CD8-positive, alpha-beta memory T cell (primary cell): Measurements from ENCODE around the gene WDR44. TPM values are rescaled to one million over a fixed set of nuclear protein-coding genes. Genes with fewer than 3 reads are reported as not detected.

Experiments
- CTCF ChIA-PET: fragments of 350-600 bp; sonication (Branson Sonifier 250); formaldehyde crosslinking; loops from one replicate; lab custom pipeline; 2021; ENCODE audit warnings: antibody characterized with exemption; lab: Charles Lee
- POLR2A ChIA-PET: fragments of 350-600 bp; sonication (Branson Sonifier 250); formaldehyde crosslinking; loops from one replicate; lab custom pipeline; 2021; ENCODE audit warnings: antibody characterized with exemption; lab: Charles Lee
- DNase-seq, 5 donors: peaks; one replicate each; pipeline versions ENCODE4 v3.0.0 to v3.0.0-alpha.2; 2020 to 2022; ENCODE audit warnings: mixed read lengths in 1 of 5
- H3K27ac ChIP-seq: one replicate; pipeline ENCODE4 v1.7.0; 2013; ENCODE audit warnings: low read depth, mild to moderate bottlenecking, low read length, moderate library complexity
- H3K27me3 ChIP-seq: 2 replicates; pipeline ENCODE4 v1.7.0; 2013; ENCODE audit warnings: low read length, mild to moderate bottlenecking; ENCODE audit not compliant: insufficient read depth, poor library complexity, severe bottlenecking
- H3K36me3 ChIP-seq: 2 replicates; pipeline ENCODE4 v1.7.0; 2013; ENCODE audit warnings: mild to moderate bottlenecking, low read length, moderate library complexity; ENCODE audit not compliant: insufficient read depth
- H3K4me1 ChIP-seq: 2 replicates; pipeline ENCODE4 v1.7.0; 2013; ENCODE audit warnings: mild to moderate bottlenecking, low read length, moderate library complexity; ENCODE audit not compliant: insufficient read depth
- H3K4me3 ChIP-seq: 2 replicates; pipeline ENCODE4 v1.7.0; 2013; ENCODE audit warnings: mild to moderate bottlenecking, low read length
- H3K9me3 ChIP-seq: 2 replicates; pipeline ENCODE4 v1.7.0; 2013; ENCODE audit warnings: mild to moderate bottlenecking, low read length
- H3K27ac Mint-ChIP-seq, 8 donors: one replicate each; pipeline ENCODE4 v1.8.0; 2020 to 2021; ENCODE audit warnings: mixed read lengths in 8 of 8, mild to moderate bottlenecking in 6 of 8, inconsistent platforms in 3 of 8, moderate library complexity in 3 of 8
- H3K27me3 Mint-ChIP-seq, 2 donors: one replicate each; pipeline ENCODE4 v1.8.0; 2020 to 2021; ENCODE audit warnings: mixed read lengths in 2 of 2, mild to moderate bottlenecking in 1 of 2, moderate library complexity in 1 of 2
- H3K36me3 Mint-ChIP-seq, 3 donors: one replicate each; pipeline ENCODE4 v1.8.0; 2020 to 2021; ENCODE audit warnings: mixed read lengths in 3 of 3, inconsistent platforms in 1 of 3, mild to moderate bottlenecking in 1 of 3
- H3K4me1 Mint-ChIP-seq, 3 donors: one replicate each; pipeline ENCODE4 v1.8.0; 2020 to 2021; ENCODE audit warnings: mixed read lengths in 3 of 3, inconsistent platforms in 1 of 3, mild to moderate bottlenecking in 1 of 3
- H3K4me3 Mint-ChIP-seq, 7 donors: one replicate each; pipeline ENCODE4 v1.8.0; 2020 to 2021; ENCODE audit warnings: mixed read lengths in 7 of 7, mild to moderate bottlenecking in 6 of 7, moderate library complexity in 4 of 7, inconsistent platforms in 2 of 7
- H3K9me3 Mint-ChIP-seq, 5 donors: one replicate each; pipeline ENCODE4 v1.8.0; 2020 to 2022; ENCODE audit warnings: mixed read lengths in 5 of 5, mild to moderate bottlenecking in 3 of 5, moderate library complexity in 2 of 5, inconsistent platforms in 1 of 5
- polyA plus RNA-seq: library from polyadenylated mRNA; unstranded; fragments of 300-500 nt; fragmentation: Illumina TruSeq; gene quantifications from one replicate; pipeline ENCODE4 v1.2.3, GENCODE V29; 2021
- total RNA-seq, 2 experiments: library from RNA; stranded (reverse); gene quantifications; one replicate each; pipeline ENCODE4 v1.2.3, GENCODE V29; 2021

The WDR44 gene
- total and polyA plus RNA-seq, 3 experiments from 2014 or later: 9.3 to 12.4 (median 12.1) TPM

GRCh38 chrX:118350706-118351105, 4.8 kb downstream of the WDR44 start:
- Histone ChIP-seq H3K4me1 (peaks cover 41% of the 10 kb centered on the region), H3K27ac (no peak overlapping the region), H3K9me3 (no peaks in the 10 kb centered on the region), H3K27me3 (no peaks in the 10 kb centered on the region), H3K36me3 (no peaks in the 10 kb centered on the region), H3K4me3 (no peak overlapping the region)
- ChIA-PET POLR2A (no interaction called here), CTCF (no interaction called here)
- peaks cover 0 to 3% of the 10 kb centered on the region in 2 donors for H3K27me3 Mint-ChIP-seq
- no peaks in the 10 kb centered on the region for H3K9me3 Mint-ChIP-seq
- peak overlapping the region in 5 of 7 donors; percentile 20 to 70 (median 54) for H3K4me3 Mint-ChIP-seq
- peaks cover 0 to 10% (median 0%) of the 10 kb centered on the region in 3 donors for H3K36me3 Mint-ChIP-seq
- peaks cover 56 to 75% (median 74%) of the 10 kb centered on the region in 3 donors for H3K4me1 Mint-ChIP-seq
- H3K27ac Mint-ChIP-seq: peak overlapping the region in 5 of 8 donors; percentile 1 to 56 (median 38)
- DNase-seq: no peak

- Mint-ChIP-seq H3K4me3 (peak overlapping the region in 4 of 7 donors; percentile 4 to 30 (median 20)), H3K27me3 (no peaks in the 10 kb centered on the region), H3K27ac (peak overlapping the region in 1 of 8 donors; percentile 73), H3K9me3 (no peaks in the 10 kb centered on the region), H3K36me3 (no peaks in the 10 kb centered on the region), H3K4me1 (peaks cover 57 to 77% (median 68%) of the 10 kb centered on the region in 3 donors)
- no peaks in the 10 kb centered on the region for H3K27me3 ChIP-seq
- no peaks in the 10 kb centered on the region for H3K36me3 ChIP-seq
- CTCF ChIA-PET: no interaction called here
- POLR2A ChIA-PET: no interaction called here
- DNase-seq: no peak
- H3K4me3 ChIP-seq: no peak overlapping the region
- peaks cover 41% of the 10 kb centered on the region for H3K4me1 ChIP-seq
- H3K27ac ChIP-seq: no peak overlapping the region
- no peaks in the 10 kb centered on the region for H3K9me3 ChIP-seq
These were observed 6.7 kb downstream of the WDR44 start for GRCh38 chrX:118352566-118352965.

- H3K4me1 ChIP-seq: peaks cover 35% of the 10 kb centered on the region
- ChIA-PET POLR2A (no interaction called here), CTCF (no interaction called here)
- H3K4me3 ChIP-seq: no peak overlapping the region
- Mint-ChIP-seq H3K27me3 (no peaks in the 10 kb centered on the region), H3K4me3 (peak overlapping the region in 2 of 7 donors; percentile 28 to 32), H3K36me3 (no peaks in the 10 kb centered on the region), H3K27ac (peak overlapping the region in 4 of 8 donors; percentile 13 to 73 (median 64)), H3K4me1 (peaks cover 50 to 70% (median 61%) of the 10 kb centered on the region in 3 donors), H3K9me3 (no peaks in the 10 kb centered on the region)
- no peaks in the 10 kb centered on the region for H3K36me3 ChIP-seq
- DNase-seq: no peak
- H3K27ac ChIP-seq: no peak overlapping the region
- H3K27me3 ChIP-seq: no peaks in the 10 kb centered on the region
- H3K9me3 ChIP-seq: no peaks in the 10 kb centered on the region
These were observed 7.4 kb downstream of the WDR44 start for GRCh38 chrX:118353081-118353850.

- Histone ChIP-seq H3K4me3 (no peak overlapping the region), H3K36me3 (no peaks in the 10 kb centered on the region), H3K4me1 (peaks cover 27% of the 10 kb centered on the region), H3K27ac (no peak overlapping the region), H3K9me3 (no peaks in the 10 kb centered on the region), H3K27me3 (no peaks in the 10 kb centered on the region)
- no peaks in the 10 kb centered on the region for H3K9me3 Mint-ChIP-seq
- POLR2A ChIA-PET: no interaction called here
- CTCF ChIA-PET: no interaction called here
- H3K4me3 Mint-ChIP-seq: peak overlapping the region in 1 of 7 donors; percentile 10
- peaks cover 0 to 3% of the 10 kb centered on the region in 2 donors for H3K27me3 Mint-ChIP-seq
- peaks cover 40 to 66% (median 55%) of the 10 kb centered on the region in 3 donors for H3K4me1 Mint-ChIP-seq
- no peaks in the 10 kb centered on the region for H3K36me3 Mint-ChIP-seq
- peak overlapping the region in 3 of 8 donors; percentile 3 to 47 (median 11) for H3K27ac Mint-ChIP-seq
- no peak for DNase-seq
These were observed 9.5 kb downstream of the WDR44 start for GRCh38 chrX:118355225-118355920.

- POLR2A ChIA-PET: no interaction called here
- Mint-ChIP-seq H3K27me3 (peaks cover 0 to 3% of the 10 kb centered on the region in 2 donors), H3K4me3 (no peak overlapping the region), H3K4me1 (peaks cover 38 to 65% (median 56%) of the 10 kb centered on the region in 3 donors), H3K9me3 (no peaks in the 10 kb centered on the region), H3K36me3 (no peaks in the 10 kb centered on the region), H3K27ac (no peak overlapping the region)
- peaks cover 25% of the 10 kb centered on the region for H3K4me1 ChIP-seq
- CTCF ChIA-PET: no interaction called here
- no peaks in the 10 kb centered on the region for H3K9me3 ChIP-seq
- H3K27ac ChIP-seq: no peak overlapping the region
- no peaks in the 10 kb centered on the region for H3K36me3 ChIP-seq
- DNase-seq: no peak
- H3K27me3 ChIP-seq: no peaks in the 10 kb centered on the region
- H3K4me3 ChIP-seq: no peak overlapping the region
These were observed 10.3 kb downstream of the WDR44 start for GRCh38 chrX:118356154-118356701.

- Mint-ChIP-seq H3K4me3 (no peak overlapping the region), H3K4me1 (peaks cover 22 to 63% (median 37%) of the 10 kb centered on the region in 3 donors), H3K27me3 (peaks cover 0 to 3% of the 10 kb centered on the region in 2 donors), H3K36me3 (no peaks in the 10 kb centered on the region), H3K9me3 (no peaks in the 10 kb centered on the region), H3K27ac (no peak overlapping the region)
- no peaks in the 10 kb centered on the region for H3K36me3 ChIP-seq
- H3K27me3 ChIP-seq: no peaks in the 10 kb centered on the region
- CTCF ChIA-PET: no interaction called here
- peaks cover 11% of the 10 kb centered on the region for H3K4me1 ChIP-seq
- H3K4me3 ChIP-seq: no peak overlapping the region
- no peak overlapping the region for H3K27ac ChIP-seq
- no peaks in the 10 kb centered on the region for H3K9me3 ChIP-seq
- POLR2A ChIA-PET: no interaction called here
- DNase-seq: no peak
These were observed 14.7 kb downstream of the WDR44 start for GRCh38 chrX:118360429-118361125.

GRCh38 chrX:118364261-118364660, 18.4 kb downstream of the WDR44 start:
- H3K4me3 Mint-ChIP-seq: no peak overlapping the region
- H3K9me3 ChIP-seq: no peaks in the 10 kb centered on the region
- no peaks in the 10 kb centered on the region for H3K27me3 Mint-ChIP-seq
- peaks cover 11% of the 10 kb centered on the region for H3K4me1 ChIP-seq
- peaks cover 0 to 7% (median 0%) of the 10 kb centered on the region in 3 donors for H3K36me3 Mint-ChIP-seq
- ChIA-PET POLR2A (no interaction called here), CTCF (no interaction called here)
- peak overlapping the region in 1 of 8 donors; percentile 17 for H3K27ac Mint-ChIP-seq
- H3K27me3 ChIP-seq: no peaks in the 10 kb centered on the region
- no peak overlapping the region for H3K27ac ChIP-seq
- H3K4me3 ChIP-seq: no peak overlapping the region
- no peak for DNase-seq
- H3K9me3 Mint-ChIP-seq: no peaks in the 10 kb centered on the region
- peaks cover 15 to 52% (median 30%) of the 10 kb centered on the region in 3 donors for H3K4me1 Mint-ChIP-seq
- no peaks in the 10 kb centered on the region for H3K36me3 ChIP-seq
